ENCODE data around the gene POLR1G.
A peak's percentile ranks its signal among the peaks of the same experiment; 100 is the strongest.

Gene POLR1G

DNA sequence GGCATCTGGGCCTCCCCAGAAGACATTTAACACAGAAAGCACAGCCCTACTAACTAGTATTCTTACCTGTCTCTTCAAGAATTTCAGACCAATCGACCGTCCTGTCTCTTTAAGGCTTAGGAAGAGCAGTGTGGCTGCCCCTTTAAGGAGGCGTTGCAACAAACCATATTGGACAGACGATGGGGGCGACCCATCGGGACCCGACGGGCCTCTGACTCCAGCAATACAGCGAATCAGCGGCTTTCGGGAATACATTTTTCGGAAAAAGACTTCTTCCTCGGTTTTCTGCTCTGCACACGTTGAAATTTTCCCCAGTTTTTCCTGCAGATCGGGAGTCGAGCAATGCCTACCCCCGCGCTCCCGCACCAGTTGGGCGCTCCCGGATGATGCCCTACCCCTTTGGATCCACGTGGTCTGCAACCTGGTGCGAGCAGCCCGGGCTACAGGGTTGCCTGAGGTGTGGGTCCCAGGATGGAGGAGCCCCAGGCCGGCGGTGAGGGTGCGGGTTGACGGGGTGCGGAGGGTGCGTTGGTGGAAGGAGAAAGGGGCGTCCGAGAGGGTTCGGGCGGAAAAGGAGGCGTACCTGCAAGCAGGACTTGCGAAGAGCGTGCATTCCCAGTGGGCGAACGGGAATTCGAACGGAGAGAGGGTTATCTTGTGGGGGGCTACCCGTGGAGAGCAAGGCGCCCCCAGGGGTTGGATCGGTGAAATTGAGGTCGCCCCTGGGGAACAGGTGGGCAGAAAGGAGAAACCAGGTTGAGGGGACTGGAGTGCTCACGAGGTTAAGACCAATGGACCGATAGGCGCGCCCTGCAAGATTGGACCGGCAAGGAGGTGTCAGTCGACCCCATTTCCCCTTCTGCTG, at the start of gene POLR1G:
TSS of gene POLR1G (plus strand) at position 419 of the 865 bp plus-strand sequence. CDS start at position 472, 53 bp downstream.
- Histone ChIP-seq H3K27ac (ENCODE audit: low read length) (no peak within 1 kb of the TSS), H3K36me3 (ENCODE audit: control insufficient read depth, insufficient read depth, low read length) (peaks cover 6% of the 10 kb centered on the region), H3K4me1 (ENCODE audit: control insufficient read depth, insufficient read depth, low read length) (no peaks in the 10 kb centered on the region), H3K4me3 (ENCODE audit: low read length) (peak within 1 kb of the TSS; percentile 93), H3K27me3 (ENCODE audit: control insufficient read depth, insufficient read depth, low read length) (no peaks in the 10 kb centered on the region), H3K9me3 (ENCODE audit: control insufficient read depth, insufficient read depth, low read length) (no peaks in the 10 kb centered on the region)
- DNase-seq (ENCODE audit: low read depth, low spot score), result no peak
- no CpG with 5 or more reads among the region's 51 CpGs for WGBS (ENCODE audit: insufficient coverage, insufficient read length)

DNA sequence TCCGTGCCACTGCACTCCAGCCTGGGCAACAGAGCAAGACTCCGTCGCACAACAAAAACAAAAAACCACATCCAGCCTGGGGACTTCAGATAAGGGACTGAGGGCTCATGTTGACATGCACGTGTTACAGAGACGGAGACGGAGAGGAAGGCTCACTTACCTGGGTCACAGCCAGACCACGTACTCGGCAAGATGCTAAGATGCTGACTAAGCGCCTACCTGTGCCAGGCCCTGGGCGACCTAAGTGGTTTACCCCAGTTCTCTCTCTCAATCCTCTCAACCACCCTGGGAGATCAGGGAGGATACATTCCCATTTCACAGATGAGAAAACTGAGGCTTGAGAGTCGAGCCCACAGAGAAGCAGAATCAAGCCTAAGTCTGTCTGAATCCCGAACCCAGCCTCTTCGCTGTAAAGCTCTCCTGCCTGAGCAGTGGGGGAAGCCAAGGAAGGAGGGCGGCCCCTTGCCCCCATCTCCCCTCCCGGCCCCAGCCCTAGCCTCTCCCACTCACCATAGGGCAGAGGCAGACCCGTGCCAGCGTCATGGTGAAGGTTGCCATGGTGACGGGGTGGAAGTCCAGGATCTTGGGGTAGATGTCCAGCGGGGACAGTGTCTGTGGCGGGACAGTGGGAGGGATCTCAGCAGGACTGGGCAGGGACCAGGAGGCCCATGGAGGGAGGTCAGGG, 49.5 kb upstream of the POLR1G start:
- peaks cover 61% of the 10 kb centered on the region for H3K36me3 ChIP-seq (ENCODE audit: control insufficient read depth, insufficient read depth, low read length)
- H3K27ac ChIP-seq (ENCODE audit: low read length), result no peak overlapping the region
- H3K9me3 ChIP-seq (ENCODE audit: control insufficient read depth, insufficient read depth, low read length), result no peaks in the 10 kb centered on the region
- no peak for DNase-seq (ENCODE audit: low read depth, low spot score)
- no peak overlapping the region for H3K4me3 ChIP-seq (ENCODE audit: low read length)
- WGBS (ENCODE audit: insufficient coverage, insufficient read length), result no CpG with 5 or more reads among the region's 20 CpGs
- no peaks in the 10 kb centered on the region for H3K27me3 ChIP-seq (ENCODE audit: control insufficient read depth, insufficient read depth, low read length)
- no peaks in the 10 kb centered on the region for H3K4me1 ChIP-seq (ENCODE audit: control insufficient read depth, insufficient read depth, low read length)

DNA sequence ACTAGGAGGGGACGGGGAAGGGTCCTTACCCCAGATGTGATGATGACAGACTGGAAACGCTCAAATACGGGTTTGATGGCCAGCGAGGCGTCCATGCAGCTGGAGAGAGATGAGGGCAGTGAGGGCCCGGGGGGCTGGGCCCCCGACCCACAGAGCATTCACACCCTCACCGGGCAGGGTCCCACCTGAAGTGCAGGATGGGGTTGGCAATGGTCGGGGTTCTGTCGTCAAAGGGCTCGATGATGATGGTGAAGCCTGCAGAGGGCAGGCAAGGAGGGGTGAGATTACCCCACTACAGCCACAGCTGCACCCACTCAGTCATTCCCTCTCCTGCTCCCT, 49.0 kb upstream of the POLR1G start:
- Histone ChIP-seq H3K36me3 (ENCODE audit: control insufficient read depth, insufficient read depth, low read length) (peaks cover 61% of the 10 kb centered on the region), H3K4me1 (ENCODE audit: control insufficient read depth, insufficient read depth, low read length) (no peaks in the 10 kb centered on the region), H3K27me3 (ENCODE audit: control insufficient read depth, insufficient read depth, low read length) (no peaks in the 10 kb centered on the region), H3K27ac (ENCODE audit: low read length) (no peak overlapping the region), H3K4me3 (ENCODE audit: low read length) (no peak overlapping the region), H3K9me3 (ENCODE audit: control insufficient read depth, insufficient read depth, low read length) (no peaks in the 10 kb centered on the region)
- no CpG with 5 or more reads among the region's 11 CpGs for WGBS (ENCODE audit: insufficient coverage, insufficient read length)
- DNase-seq (ENCODE audit: low read depth, low spot score), result no peak

DNA sequence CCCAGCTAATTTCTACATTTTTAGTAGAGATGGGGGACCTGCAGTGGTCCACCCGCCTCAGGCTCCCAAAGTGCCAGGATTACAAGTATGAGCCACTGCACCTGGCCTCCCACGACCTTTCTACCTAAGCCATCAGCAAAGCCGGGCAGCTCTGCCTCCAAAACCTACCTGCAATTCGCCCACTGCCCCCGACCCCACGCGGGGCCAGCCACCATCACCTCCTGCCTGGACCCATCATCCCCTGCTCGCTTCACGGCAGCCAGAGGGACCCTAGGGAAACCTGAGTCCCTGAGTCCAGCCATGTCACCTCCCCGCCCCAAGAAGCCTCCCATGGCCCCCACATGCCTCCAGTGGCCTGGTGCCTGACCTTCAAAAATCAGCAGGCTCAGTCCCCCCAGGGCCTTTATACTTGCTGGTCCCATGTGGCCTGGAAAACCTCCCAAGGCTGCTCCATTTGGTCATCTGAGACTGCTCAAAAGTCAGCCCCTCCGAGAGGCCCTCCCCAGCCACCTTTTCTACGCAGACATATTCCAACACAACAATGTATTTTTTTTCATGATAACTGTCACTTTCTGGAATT, 48.1 kb upstream of the POLR1G start:
- Histone ChIP-seq H3K9me3 (ENCODE audit: control insufficient read depth, insufficient read depth, low read length) (no peaks in the 10 kb centered on the region), H3K36me3 (ENCODE audit: control insufficient read depth, insufficient read depth, low read length) (peaks cover 61% of the 10 kb centered on the region), H3K27me3 (ENCODE audit: control insufficient read depth, insufficient read depth, low read length) (no peaks in the 10 kb centered on the region), H3K4me1 (ENCODE audit: control insufficient read depth, insufficient read depth, low read length) (no peaks in the 10 kb centered on the region), H3K27ac (ENCODE audit: low read length) (no peak overlapping the region), H3K4me3 (ENCODE audit: low read length) (no peak overlapping the region)
- no peak for DNase-seq (ENCODE audit: low read depth, low spot score)
- no CpG with 5 or more reads among the region's 12 CpGs for WGBS (ENCODE audit: insufficient coverage, insufficient read length)

DNA sequence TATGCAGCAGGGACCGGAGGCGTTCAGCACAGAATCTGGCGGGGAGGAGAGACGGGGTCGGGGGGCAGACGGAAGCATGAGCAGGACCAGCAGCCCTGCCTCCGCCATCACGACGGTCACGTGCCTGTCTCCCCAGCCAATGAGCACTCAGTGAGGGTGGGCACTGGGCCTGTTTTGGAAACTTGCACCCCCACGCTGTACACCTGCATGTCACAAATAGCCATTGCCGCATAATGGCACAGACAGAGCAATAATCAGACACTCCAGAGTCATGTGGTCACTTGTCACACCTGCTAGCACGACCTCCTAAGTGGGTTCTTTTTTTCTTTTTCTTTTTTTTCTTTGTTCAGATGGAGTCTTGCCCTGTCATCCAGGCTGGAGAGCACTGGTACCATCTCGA, 44.8 kb upstream of the POLR1G start:
- Histone ChIP-seq H3K36me3 (ENCODE audit: control insufficient read depth, insufficient read depth, low read length) (peaks cover 53% of the 10 kb centered on the region), H3K4me3 (ENCODE audit: low read length) (no peak overlapping the region), H3K4me1 (ENCODE audit: control insufficient read depth, insufficient read depth, low read length) (no peaks in the 10 kb centered on the region), H3K9me3 (ENCODE audit: control insufficient read depth, insufficient read depth, low read length) (no peaks in the 10 kb centered on the region), H3K27ac (ENCODE audit: low read length) (no peak overlapping the region), H3K27me3 (ENCODE audit: control insufficient read depth, insufficient read depth, low read length) (no peaks in the 10 kb centered on the region)
- DNase-seq (ENCODE audit: low read depth, low spot score), result no peak
- no CpG with 5 or more reads among the region's 14 CpGs for WGBS (ENCODE audit: insufficient coverage, insufficient read length)

DNA sequence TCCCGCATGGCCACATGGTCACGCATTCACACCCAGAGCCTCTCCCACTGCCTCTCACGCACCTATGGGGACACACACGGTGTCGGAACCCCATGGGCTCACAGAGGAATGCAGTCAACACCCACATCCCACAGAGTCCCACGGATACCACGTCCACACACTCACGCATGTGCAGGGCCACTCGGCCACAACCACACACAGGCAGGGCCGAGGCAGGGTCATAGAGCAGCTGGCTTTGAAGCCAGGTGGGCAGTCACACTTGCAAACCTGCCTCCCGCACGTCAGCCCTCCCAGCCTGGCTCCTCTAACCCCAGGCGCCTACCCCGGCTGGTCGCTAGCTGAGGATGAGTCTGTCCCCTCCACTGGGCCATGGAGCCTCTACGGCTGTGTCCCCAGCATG, 44.2 kb upstream of the POLR1G start:
- Histone ChIP-seq H3K27ac (ENCODE audit: low read length) (no peak overlapping the region), H3K27me3 (ENCODE audit: control insufficient read depth, insufficient read depth, low read length) (no peaks in the 10 kb centered on the region)
- no CpG with 5 or more reads among the region's 16 CpGs for WGBS (ENCODE audit: insufficient coverage, insufficient read length)

DNA sequence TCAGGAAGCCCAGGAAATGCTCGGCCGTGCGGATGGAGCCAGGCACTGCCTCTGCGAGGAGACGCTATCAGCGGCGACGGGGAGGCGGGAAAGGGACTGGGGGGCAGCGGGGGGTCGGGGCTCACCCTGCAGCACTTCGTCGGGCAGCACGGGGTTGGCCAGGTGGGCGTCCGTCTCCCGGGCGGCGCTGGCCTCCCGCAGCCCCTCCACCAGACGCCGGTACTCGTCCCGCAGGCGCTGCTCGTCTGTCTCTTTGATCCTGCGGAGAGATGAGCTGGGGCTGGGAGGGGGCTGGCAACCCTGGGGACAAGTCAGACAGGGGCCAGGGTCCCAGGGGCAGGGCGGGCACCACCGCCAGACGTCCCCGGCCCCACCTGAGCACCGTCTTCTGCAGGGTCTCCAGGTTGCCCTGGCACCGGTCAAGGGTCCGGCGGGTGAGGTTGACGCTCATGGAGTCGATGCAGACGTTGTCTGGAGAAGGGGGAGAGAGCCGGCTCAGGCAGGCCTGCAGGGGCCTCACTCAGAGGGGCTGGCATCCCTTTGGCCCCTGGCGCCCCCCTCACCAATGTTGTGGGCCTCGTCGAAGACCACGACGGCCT, 42.5 kb upstream of the POLR1G start:
- Histone ChIP-seq H3K9me3 (ENCODE audit: control insufficient read depth, insufficient read depth, low read length) (no peaks in the 10 kb centered on the region; the same call in 1 of the 2 replicates), H3K4me1 (ENCODE audit: control insufficient read depth, insufficient read depth, low read length) (peaks cover 2% of the 10 kb centered on the region), H3K27me3 (ENCODE audit: control insufficient read depth, insufficient read depth, low read length) (no peaks in the 10 kb centered on the region), H3K36me3 (ENCODE audit: control insufficient read depth, insufficient read depth, low read length) (peaks cover 39% of the 10 kb centered on the region), H3K4me3 (ENCODE audit: low read length) (no peak overlapping the region), H3K27ac (ENCODE audit: low read length) (no peak overlapping the region)
- WGBS (ENCODE audit: insufficient coverage, insufficient read length), result no CpG with 5 or more reads among the region's 44 CpGs
- no peak for DNase-seq (ENCODE audit: low read depth, low spot score)

More for the DNA sequence above, 44.2 kb upstream of the POLR1G start:
- no peak for DNase-seq (ENCODE audit: low read depth, low spot score)
- no peaks in the 10 kb centered on the region for H3K4me1 ChIP-seq (ENCODE audit: control insufficient read depth, insufficient read depth, low read length)
- H3K9me3 ChIP-seq (ENCODE audit: control insufficient read depth, insufficient read depth, low read length), result no peaks in the 10 kb centered on the region
- peaks cover 46% of the 10 kb centered on the region for H3K36me3 ChIP-seq (ENCODE audit: control insufficient read depth, insufficient read depth, low read length)
- H3K4me3 ChIP-seq (ENCODE audit: low read length), result no peak overlapping the region; the same call in 1 of the 2 replicates

DNA sequence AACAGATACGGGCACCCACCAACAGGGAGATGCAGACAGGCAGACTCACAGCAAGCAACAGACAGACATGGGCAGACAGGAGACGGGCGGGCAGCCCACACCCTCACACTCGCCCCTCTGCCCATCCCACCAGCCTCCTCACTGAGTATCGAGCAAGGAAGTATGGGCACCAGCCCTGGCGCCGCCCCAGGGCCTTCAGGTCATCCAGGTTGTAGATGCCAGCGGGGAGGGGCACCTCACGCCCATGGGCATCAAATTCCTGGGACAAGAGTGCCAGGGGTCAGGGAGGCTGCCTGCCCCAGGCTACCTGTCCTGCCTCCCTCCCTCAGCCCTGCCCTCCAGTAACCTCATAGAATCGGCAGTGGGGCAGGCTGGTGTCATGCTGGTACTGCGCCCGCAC, 41.7 kb upstream of the POLR1G start:
- Histone ChIP-seq H3K4me1 (ENCODE audit: control insufficient read depth, insufficient read depth, low read length) (peaks cover 4% of the 10 kb centered on the region), H3K36me3 (ENCODE audit: control insufficient read depth, insufficient read depth, low read length) (peaks cover 35% of the 10 kb centered on the region), H3K9me3 (ENCODE audit: control insufficient read depth, insufficient read depth, low read length) (no peaks in the 10 kb centered on the region; the same call in 1 of the 2 replicates), H3K27me3 (ENCODE audit: control insufficient read depth, insufficient read depth, low read length) (no peaks in the 10 kb centered on the region), H3K27ac (ENCODE audit: low read length) (no peak overlapping the region), H3K4me3 (ENCODE audit: low read length) (no peak overlapping the region)
- no peak for DNase-seq (ENCODE audit: low read depth, low spot score)
- no CpG with 5 or more reads among the region's 12 CpGs for WGBS (ENCODE audit: insufficient coverage, insufficient read length)

DNA sequence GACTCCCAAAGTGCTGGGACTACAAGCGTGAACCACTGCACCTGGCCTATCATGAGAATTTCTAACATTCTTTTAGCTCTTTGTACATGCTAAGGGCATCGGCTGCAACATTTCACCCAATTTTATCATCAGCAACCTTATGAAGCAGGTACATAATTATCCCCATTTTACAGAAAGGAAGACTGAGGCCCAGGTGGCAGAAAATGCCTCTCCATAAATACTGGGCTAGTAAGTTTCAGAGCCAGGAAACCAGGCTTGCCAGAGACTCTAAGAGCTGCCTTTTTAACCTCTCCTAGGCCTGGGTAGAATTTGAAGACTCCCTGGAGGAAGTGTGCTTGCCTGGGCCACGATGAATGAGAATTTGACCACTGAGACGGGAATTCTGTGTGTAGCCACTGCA, 38.3 kb upstream of the POLR1G start:
- H3K36me3 ChIP-seq (ENCODE audit: control insufficient read depth, insufficient read depth, low read length), result peaks cover 17% of the 10 kb centered on the region
- H3K4me3 ChIP-seq (ENCODE audit: low read length), result no peak overlapping the region
- DNase-seq (ENCODE audit: low read depth, low spot score), result no peak
- no CpG with 5 or more reads among the region's 4 CpGs for WGBS (ENCODE audit: insufficient coverage, insufficient read length)
- no peaks in the 10 kb centered on the region; the same call in 1 of the 2 replicates for H3K9me3 ChIP-seq (ENCODE audit: control insufficient read depth, insufficient read depth, low read length)
- H3K27me3 ChIP-seq (ENCODE audit: control insufficient read depth, insufficient read depth, low read length), result no peaks in the 10 kb centered on the region
- no peak overlapping the region for H3K27ac ChIP-seq (ENCODE audit: low read length)
- H3K4me1 ChIP-seq (ENCODE audit: control insufficient read depth, insufficient read depth, low read length), result peaks cover 4% of the 10 kb centered on the region

GRCh38 chr19:45368737-45369340, 37.6 kb upstream of the POLR1G start:
- H3K4me1 ChIP-seq (ENCODE audit: control insufficient read depth, insufficient read depth, low read length), result peaks cover 4% of the 10 kb centered on the region
- H3K27ac ChIP-seq (ENCODE audit: low read length), result no peak overlapping the region
- no peak for DNase-seq (ENCODE audit: low read depth, low spot score)
- no peak overlapping the region for H3K4me3 ChIP-seq (ENCODE audit: low read length)
- H3K9me3 ChIP-seq (ENCODE audit: control insufficient read depth, insufficient read depth, low read length), result no peaks in the 10 kb centered on the region; the same call in 1 of the 2 replicates
- H3K36me3 ChIP-seq (ENCODE audit: control insufficient read depth, insufficient read depth, low read length), result peaks cover 10% of the 10 kb centered on the region
- no peaks in the 10 kb centered on the region for H3K27me3 ChIP-seq (ENCODE audit: control insufficient read depth, insufficient read depth, low read length)
- no CpG with 5 or more reads among the region's 11 CpGs for WGBS (ENCODE audit: insufficient coverage, insufficient read length)

Measured in iPS DF 6.9 (cell line).